Ascending aorta (tissue), 2 donors: ENCODE data around the gene PDYN. TPM values are rescaled to one million over a fixed set of nuclear protein-coding genes. Genes with fewer than 3 reads are reported as not detected.

Source experiments
- DNase-seq, 2 donors: peaks; one replicate each; pipeline ENCODE4 v3.0.0-alpha.2; 2019; ENCODE audit warnings: low spot score in 2 of 2
- H3K27ac ChIP-seq, 2 donors: fragments of 200-600 bp; sonication (generic); one replicate each; pipeline ENCODE4 v1.5.1; 2016 to 2017; ENCODE audit warnings: mild to moderate bottlenecking in 1 of 2
- H3K27me3 ChIP-seq: fragments of 200-600 bp; sonication (generic); one replicate; pipeline ENCODE4 v1.5.1; 2017
- H3K36me3 ChIP-seq, 2 donors: fragments of 200-600 bp; sonication (generic); one replicate each; pipeline ENCODE4 v1.5.1; 2016
- H3K4me1 ChIP-seq, 2 donors: fragments of 200-600 bp; sonication (generic); one replicate each; pipeline ENCODE4 v1.5.1; 2016 to 2017; ENCODE audit warnings: mild to moderate bottlenecking in 1 of 2
- H3K4me3 ChIP-seq, 2 donors: fragments of 200-600 bp; sonication (generic); one replicate each; pipeline ENCODE4 v1.5.1; 2016 to 2017; ENCODE audit warnings: mild to moderate bottlenecking in 1 of 2
- H3K9me3 ChIP-seq, 2 donors: fragments of 200-600 bp; sonication (generic); one replicate each; pipeline ENCODE4 v1.5.1; 2016
- intact Hi-C: fragments of 100-400 bp; cut with DNase I; formaldehyde crosslinking; loops from one replicate; pipeline ENCODE4 v1.15.1; 2023
- total RNA-seq: library from RNA; depleted of rRNA; stranded (reverse); fragments of >200 nt; gene quantifications from one replicate; pipeline ENCODE4 v1.1.0, GENCODE V29; 2016
- TF ChIP-seq, protein P1 (sequence below), 3 experiments: fragments of 200-600 bp in 2 of 3; fragments of 450-650 bp in 1 of 3; sonication (generic) in 2 of 3; IDR thresholded peaks; one replicate each; pipeline ENCODE4 v1.5.1; 2016 to 2019; ENCODE audit warnings: antibody characterized with exemption in 3 of 3, mild to moderate bottlenecking in 1 of 3, moderate library complexity in 1 of 3

The PDYN gene
- total RNA-seq, 1 donor from 2014 or later = not detected

DNA sequence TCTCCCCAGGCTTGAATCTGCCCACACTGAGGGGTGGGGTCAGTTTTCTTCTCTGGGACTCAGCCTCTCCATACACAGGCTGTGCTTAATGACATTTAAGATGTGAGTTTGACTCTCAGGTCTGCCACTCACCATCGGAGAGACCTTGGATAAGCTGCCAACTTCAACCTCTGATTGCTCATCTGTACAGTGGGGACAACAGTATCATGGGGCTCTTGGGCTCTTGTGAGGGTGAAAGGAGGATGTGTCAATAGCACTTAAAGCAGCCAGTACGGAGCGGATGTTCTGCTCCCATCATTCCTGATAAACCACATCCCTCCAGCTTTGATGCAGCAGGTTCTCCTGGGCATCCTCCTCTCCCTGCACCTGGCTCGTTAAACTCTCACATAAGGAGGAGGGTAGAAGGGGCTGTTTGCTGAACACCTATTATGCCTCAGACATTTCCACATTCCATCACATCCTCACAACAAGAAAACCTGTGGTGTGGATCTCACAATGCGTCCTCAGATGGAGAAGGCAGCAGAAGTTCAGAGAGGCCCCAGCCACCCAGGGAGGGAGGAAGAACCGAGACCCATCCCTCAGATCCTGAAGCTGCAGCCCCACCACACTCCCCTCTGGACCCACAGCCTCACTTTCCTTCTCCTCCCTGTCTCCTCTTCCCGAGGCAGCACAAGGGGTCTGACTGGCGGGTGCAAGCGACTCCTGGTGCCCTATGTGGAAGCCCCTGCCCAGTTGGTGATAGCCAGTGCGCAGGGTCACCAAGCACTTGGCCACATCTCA is 1.9 kb upstream of the PDYN start:
- no peak for DNase-seq
- no peaks in the 10 kb centered on the region for H3K9me3 ChIP-seq
- H3K27me3 ChIP-seq = no peaks in the 10 kb centered on the region
- H3K27ac ChIP-seq = no peak overlapping the region
- no peak overlapping the region for H3K4me3 ChIP-seq
- no peaks in the 10 kb centered on the region for H3K4me1 ChIP-seq
- H3K36me3 ChIP-seq = no peaks in the 10 kb centered on the region
- intact Hi-C loops = no loop called here
- TF ChIP-seq, protein P1, sequence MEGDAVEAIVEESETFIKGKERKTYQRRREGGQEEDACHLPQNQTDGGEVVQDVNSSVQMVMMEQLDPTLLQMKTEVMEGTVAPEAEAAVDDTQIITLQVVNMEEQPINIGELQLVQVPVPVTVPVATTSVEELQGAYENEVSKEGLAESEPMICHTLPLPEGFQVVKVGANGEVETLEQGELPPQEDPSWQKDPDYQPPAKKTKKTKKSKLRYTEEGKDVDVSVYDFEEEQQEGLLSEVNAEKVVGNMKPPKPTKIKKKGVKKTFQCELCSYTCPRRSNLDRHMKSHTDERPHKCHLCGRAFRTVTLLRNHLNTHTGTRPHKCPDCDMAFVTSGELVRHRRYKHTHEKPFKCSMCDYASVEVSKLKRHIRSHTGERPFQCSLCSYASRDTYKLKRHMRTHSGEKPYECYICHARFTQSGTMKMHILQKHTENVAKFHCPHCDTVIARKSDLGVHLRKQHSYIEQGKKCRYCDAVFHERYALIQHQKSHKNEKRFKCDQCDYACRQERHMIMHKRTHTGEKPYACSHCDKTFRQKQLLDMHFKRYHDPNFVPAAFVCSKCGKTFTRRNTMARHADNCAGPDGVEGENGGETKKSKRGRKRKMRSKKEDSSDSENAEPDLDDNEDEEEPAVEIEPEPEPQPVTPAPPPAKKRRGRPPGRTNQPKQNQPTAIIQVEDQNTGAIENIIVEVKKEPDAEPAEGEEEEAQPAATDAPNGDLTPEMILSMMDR (IDR thresholded peaks at IDR 0.05) = no peak

DNA sequence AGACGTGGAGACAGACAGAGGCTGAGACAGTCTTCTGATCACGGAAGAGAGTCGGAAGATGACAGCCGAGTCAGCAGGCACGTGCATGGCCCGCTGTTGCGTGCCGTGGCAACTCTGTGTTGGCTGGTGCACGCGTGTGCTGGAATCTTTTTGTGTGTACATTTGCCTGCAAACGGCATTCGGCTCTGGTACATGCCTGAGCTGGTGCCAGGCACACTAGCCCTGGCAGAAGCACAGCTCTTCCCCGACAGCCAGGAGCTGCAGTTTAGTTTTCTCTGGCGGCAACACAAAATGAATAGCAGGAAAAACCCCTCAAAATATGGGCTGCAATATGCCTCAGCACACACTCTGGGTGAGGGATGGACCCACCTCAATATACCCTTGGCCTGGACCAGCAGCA is 769 bp upstream of the PDYN start:
- no peak overlapping the region for H3K27ac ChIP-seq
- intact Hi-C loops = no loop called here

DNA sequence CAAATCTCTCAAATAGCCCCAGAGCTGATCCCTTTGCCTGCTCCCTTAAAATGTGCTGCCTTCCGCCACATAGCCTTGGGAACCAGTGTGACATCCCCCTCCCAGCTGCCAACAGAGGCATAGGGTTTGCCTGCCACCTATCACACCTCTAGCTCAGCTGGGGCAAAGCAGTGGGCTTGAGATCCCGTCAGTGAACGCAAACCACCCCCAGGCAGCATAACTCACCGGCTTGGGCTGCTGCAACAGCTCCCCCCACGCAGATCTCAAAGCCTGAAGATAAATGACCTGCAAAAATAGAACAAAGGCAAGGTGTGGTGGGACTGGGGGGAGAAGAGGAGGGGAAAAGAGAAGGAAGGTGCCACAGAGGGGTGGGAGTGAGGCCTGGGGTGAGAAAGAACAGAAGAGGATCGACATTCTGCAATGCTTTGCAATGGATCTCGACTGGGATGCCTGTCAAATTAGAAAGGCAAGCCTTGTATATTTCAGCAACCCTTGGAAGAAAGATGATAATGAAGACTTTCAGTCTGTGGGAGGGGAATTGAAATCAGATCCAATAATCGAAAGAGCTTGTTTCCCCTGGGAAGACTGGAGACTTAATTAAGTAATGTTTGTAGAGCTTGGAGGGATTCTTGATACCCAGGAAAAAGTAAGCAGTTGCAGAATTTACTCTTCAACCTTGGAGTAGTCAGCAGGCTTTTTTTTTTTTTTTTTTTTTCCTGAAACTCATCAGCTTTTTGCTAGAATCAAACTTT is 1.3 kb downstream of the PDYN start:
- H3K27me3 ChIP-seq = no peaks in the 10 kb centered on the region

More for the DNA sequence above, 769 bp upstream of the PDYN start:
- no peaks in the 10 kb centered on the region for H3K4me1 ChIP-seq
- no peaks in the 10 kb centered on the region for H3K9me3 ChIP-seq
- DNase-seq = no peak
- no peaks in the 10 kb centered on the region for H3K36me3 ChIP-seq
- no peaks in the 10 kb centered on the region for H3K27me3 ChIP-seq
- no peak overlapping the region for H3K4me3 ChIP-seq
- TF ChIP-seq, protein P1 (IDR thresholded peaks at IDR 0.05) = no peak

DNA sequence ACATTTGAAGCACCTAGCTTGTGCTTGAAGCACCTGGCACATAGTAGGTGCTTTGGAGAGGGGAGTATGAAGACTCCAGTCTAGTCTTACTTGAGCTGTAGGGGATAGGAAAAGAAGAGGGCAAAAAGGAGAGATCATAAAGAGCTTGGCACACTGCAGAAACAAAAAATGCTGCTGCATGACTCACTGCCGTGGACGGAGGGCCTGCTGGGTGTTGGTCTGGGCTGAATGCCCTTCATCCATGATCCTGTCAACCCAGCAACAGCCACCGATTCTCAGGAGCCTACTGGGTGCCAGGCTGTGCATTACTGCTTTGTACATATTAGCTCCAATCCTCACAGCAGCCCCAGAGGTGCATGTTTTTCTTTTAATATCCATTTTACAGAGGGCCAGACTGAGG is 6.0 kb downstream of the PDYN start:
- no peaks in the 10 kb centered on the region for H3K27me3 ChIP-seq
- no peaks in the 10 kb centered on the region for H3K4me1 ChIP-seq
- H3K27ac ChIP-seq = no peak overlapping the region
- H3K36me3 ChIP-seq = no peaks in the 10 kb centered on the region
- TF ChIP-seq, protein P1 (IDR thresholded peaks at IDR 0.05) = no peak
- H3K4me3 ChIP-seq = no peak overlapping the region
- intact Hi-C loops = no loop called here
- no peak for DNase-seq
- no peaks in the 10 kb centered on the region for H3K9me3 ChIP-seq

More for the DNA sequence above, 1.3 kb downstream of the PDYN start:
- DNase-seq = no peak
- Histone ChIP-seq H3K4me1 (no peaks in the 10 kb centered on the region), H3K9me3 (no peaks in the 10 kb centered on the region), H3K36me3 (no peaks in the 10 kb centered on the region), H3K4me3 (no peak overlapping the region), H3K27ac (no peak overlapping the region)
- intact Hi-C loops = no loop called here
- TF ChIP-seq, protein P1 (IDR thresholded peaks at IDR 0.05) = no peak

DNA sequence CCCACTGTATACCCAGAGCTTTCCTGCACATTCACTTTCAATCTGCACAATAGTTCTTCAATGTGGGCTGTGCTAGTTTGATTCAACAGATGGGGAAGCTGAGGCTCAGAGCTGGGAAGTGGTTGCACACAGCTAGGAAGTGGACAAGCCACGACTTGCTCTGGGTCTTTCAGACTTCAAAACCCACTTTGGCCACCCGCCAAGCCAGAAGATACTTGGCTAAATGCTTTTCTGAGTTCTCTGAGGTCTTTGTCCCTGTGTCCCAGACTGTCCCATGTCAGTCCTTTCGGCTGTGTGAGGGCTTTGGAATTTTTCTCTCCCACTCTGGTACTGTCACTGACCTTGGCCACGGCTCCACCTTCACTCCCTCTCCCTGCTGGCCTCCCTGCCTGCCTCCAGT is 10.6 kb downstream of the PDYN start:
- Histone ChIP-seq H3K4me1 (no peaks in the 10 kb centered on the region), H3K27ac (no peak overlapping the region), H3K9me3 (no peaks in the 10 kb centered on the region), H3K4me3 (no peak overlapping the region), H3K36me3 (no peaks in the 10 kb centered on the region), H3K27me3 (no peaks in the 10 kb centered on the region)
- intact Hi-C loops = no loop called here
- TF ChIP-seq, protein P1 (IDR thresholded peaks at IDR 0.05) = no peak
- no peak for DNase-seq
